ENCODE data around the gene CFAP70.

- TF ChIP-seq POLR2AphosphoS5 (IDR thresholded peaks at IDR 0.05) = no peak
- TF ChIP-seq, protein P1, sequence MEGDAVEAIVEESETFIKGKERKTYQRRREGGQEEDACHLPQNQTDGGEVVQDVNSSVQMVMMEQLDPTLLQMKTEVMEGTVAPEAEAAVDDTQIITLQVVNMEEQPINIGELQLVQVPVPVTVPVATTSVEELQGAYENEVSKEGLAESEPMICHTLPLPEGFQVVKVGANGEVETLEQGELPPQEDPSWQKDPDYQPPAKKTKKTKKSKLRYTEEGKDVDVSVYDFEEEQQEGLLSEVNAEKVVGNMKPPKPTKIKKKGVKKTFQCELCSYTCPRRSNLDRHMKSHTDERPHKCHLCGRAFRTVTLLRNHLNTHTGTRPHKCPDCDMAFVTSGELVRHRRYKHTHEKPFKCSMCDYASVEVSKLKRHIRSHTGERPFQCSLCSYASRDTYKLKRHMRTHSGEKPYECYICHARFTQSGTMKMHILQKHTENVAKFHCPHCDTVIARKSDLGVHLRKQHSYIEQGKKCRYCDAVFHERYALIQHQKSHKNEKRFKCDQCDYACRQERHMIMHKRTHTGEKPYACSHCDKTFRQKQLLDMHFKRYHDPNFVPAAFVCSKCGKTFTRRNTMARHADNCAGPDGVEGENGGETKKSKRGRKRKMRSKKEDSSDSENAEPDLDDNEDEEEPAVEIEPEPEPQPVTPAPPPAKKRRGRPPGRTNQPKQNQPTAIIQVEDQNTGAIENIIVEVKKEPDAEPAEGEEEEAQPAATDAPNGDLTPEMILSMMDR (IDR thresholded peaks at IDR 0.05) = no peak
Observed at GRCh38 chr10:73244866-73245477, 113.7 kb downstream of the CFAP70 start.
